ENCODE results near the gene PACRG.

Gene PACRG

DNA sequence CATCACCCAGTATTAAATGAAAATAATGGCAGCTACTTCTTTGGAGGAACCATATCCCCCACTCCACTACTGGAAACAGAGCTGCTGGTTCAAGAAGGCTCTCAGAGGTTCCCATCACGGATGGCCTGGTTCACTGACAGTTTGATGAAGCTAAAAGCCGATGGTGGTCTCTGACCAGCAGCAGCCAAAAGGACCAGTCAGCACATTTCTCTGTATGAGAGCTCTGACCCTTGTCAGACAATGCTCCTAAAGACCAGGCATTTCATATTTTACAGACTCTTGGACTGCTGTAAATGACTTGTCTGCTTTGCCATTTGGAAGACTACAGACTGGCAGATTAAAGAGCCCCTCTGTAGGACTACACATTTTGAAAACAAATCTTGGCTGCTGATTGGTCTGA lies 16.8 kb upstream of the PACRG start:
- DNase-seq, result no peak

DNA sequence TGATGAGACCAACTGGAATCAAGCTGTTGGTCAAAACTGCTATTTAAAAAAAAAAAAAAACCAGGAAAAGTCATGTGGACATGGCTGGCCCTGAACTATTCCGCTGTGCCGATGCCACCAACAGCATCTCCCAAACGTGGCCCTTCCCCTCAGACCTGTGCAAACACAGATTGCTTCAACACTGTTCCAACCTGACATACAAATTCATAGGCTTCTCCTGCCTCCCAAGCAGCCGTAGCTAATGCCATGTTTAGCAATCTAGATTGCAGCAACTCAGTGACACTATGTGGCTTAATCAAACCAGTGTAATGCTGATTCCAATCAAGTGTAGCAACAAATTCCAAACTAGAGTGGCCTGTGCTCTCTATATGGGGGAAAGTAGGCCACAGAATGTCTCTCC lies 16.4 kb upstream of the PACRG start:
- DNase-seq, result no peak

DNA sequence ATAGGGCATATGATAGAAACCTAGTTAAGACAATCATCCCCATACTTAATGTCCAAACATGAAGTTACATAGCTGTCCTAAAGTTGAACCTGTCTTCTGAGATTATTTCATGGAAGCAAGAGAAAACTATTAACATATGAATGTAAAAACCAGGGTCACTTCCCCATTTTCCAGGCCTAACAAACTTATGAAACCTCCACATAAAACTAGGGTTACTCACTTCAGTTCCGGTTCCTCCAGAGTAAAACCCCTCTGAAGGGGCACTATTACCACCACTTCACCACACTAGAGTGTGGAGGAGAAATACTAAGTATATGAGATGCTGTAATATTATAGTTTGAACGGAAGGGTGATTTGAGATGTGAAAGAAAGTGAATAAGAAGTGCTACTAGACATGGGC lies 15.1 kb upstream of the PACRG start:
- no peak for DNase-seq

DNA sequence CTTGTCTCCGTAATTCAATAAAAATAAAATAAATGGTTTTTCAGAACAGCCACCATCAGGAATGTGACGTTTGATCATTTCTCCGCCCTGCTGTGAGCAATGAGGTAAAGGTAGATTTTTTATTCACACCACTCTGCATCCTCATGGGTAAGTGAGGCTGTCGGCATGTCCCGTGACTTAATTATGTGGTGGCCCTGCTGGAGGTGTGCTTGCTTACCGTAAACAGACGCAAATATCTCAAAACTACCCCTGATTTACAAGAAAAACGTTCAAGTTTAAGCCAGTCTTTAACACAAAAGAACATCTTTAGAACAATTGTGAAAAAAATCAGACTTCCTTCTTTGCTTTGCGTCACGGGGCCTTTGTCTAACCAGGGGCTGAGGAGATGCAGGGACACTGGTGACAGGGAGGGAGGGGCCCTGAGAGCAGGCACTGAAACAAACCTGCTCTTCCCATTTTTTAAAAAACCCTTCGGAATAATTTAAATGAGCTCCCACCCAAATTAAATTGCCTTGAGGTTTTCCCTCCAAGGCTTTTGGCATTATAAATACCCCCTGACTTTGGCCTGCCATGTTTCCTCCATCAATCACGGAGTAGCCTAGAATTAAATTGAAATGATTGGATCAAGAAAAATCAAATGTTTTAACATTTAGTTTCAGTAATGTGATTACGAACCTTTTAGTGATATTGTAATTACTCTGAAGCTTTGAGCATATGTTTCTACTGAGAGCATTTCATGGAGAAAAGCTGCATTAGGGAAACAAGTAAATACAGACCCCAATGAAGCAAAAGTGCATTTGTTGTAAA lies 13.6 kb upstream of the PACRG start:
- no peak for DNase-seq

DNA sequence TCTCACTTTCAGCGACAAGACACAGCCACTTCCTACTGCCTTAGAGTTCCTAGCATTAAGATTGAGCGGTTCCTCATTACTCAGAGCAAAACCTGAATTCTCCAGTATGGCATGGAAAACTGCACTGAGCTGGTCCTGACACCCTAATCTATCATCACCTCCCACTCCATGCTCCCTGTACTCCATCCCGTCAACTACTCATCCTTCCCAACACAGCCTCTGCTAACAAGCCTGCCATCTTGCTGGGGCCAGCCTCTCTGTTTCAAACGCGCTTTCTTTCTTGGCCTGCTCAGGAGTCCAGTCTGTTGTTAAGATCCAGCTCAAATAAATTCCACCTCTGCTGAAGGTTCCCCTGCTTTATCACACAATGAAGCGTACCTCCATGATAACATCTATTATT lies 12.2 kb upstream of the PACRG start:
- DNase-seq, result no peak

DNA sequence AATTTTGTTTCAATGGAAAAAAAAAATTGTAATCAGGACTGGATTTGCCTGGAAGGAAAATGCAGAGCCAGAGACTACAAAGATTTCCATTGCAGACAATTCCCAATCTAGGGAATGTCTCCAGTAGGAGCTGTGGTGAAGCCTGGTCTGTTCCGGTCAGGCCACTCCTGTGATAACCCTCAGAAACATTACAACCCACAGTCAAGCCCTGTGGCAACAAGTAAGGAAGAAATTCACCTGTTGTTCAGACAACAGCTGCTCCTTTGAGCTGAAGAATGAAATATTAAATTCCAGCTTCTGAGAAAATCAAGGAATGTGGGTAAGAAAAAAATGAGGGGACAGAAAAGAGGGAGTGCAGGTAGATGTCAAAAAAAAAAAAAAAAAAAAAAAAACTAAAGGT lies 8.2 kb upstream of the PACRG start:
- DNase-seq, result no peak

DNA sequence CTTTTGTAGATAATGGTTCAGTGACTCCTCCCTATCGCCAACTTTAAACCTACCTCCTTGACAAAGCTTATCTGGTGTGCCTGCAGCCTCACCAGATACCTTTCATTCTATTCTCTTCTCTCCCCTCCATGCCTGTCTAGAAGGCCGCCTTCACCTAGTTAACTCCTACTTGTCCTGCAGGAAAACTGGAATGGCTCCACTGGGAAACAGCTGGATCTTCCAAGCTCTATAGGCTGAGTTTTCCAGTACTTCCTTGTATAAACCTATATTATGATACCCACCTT lies 6.4 kb upstream of the PACRG start:
- DNase-seq, result no peak

DNA sequence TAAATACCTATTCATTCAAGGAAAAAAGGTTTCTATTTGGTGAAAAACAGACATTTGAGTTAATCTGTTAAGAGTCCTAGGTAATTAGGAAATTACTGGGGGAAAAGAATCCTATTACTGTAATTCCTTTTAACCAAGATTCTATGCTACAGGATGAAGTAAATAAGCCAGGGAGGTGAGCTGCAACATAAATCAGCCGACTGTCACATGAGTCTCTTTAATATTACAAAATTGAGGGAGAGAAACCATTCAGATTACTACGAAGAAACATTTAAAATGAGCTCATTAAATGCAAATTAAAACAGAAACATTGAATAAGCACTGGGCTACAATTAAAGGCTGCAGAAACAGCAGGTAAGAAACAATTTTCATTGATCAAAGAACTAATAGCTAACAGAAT lies 5.5 kb upstream of the PACRG start:
- no peak for DNase-seq

DNA sequence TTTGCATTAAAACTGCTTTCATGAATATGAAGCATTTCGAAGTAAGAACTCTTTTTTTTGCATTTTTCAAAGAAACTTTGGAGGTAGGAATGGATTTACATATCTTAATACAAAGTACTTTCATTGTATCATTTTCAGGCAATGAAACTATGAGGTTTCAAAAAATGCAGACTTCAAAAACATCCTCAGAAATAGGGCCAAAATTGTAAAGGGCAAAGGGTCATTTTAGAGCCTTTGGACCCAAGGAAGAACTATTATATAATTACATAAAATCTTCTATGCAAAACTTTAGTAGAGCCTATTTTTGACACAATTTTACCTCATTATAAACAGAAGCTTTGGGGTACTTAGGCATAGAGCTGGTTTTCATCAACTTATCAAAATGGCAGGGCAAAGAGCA lies 5.1 kb upstream of the PACRG start:
- DNase-seq, result no peak

DNA sequence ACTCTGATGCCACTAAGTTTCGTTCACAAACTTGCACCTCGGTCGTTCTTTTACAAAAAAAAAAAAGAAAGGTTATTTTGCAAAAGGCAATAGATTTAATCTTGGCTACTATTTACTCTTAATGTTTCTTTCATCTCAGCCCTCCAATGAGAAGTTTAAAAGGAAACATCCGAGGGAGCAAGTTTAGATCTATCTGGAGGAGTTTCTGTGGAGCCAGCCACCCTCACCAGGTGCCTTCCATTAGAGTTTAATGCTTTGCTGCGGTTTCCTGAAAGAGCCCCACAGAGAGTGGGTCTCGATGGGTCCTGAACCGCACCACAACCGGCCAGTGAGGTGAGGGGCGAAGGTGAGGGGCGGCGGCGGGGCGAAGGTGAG lies 840 bp upstream of the PACRG start:
- no peak for DNase-seq

DNA sequence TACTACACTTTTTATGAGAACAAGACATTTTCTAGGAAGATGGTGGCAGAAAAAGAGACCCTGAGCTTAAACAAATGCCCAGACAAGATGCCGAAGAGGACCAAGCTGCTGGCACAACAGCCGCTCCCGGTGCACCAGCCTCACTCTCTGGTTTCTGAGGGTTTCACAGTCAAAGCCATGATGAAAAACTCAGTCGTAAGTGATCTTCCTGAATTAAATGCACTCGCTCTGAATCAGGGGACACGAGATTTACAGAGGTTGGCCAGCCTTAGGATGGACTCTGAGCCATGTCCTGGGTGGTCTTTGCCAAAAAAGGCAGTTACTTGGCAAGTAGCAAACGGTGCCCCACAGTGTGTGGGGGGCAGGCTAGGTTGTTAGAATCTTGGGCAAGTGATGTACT lies 423 bp downstream of the PACRG start:
- no peak for DNase-seq

DNA sequence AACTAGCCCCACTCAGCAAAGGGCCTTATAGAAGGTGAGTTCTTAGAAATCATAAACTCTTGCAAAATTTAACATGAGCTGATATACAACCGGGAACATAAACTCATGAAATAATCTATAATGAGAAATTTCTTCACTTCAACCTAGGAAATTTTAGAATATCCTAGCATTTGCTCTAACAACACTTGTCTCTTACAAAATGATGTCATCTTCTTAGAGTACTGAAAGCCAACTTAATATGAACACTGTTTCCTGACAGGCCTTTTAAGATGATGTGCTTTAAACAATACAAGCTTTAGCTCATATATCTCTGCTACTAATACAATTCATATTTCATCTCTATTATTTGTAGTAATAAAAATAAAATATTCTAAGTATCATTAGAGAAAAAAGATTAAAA lies 932 bp downstream of the PACRG start:
- no peak for DNase-seq

DNA sequence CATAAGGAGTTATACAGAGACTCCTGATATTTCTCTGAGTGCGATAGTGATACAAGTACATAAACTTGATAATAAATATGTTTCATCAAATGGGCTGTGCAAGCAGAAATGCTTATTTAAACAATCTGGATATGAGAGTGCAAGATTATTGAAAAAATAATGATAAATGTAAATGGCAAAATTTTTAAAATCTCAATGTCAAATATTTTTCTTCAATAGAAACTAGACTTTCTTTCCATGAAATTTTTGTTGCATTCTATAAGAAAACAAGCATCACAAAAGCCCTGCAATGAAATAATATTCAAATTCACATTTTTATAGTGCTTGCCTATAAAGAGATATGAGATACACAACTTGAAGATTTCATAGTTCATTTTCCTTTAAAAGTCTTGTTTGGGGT lies 2.7 kb downstream of the PACRG start:
- no peak for DNase-seq

DNA sequence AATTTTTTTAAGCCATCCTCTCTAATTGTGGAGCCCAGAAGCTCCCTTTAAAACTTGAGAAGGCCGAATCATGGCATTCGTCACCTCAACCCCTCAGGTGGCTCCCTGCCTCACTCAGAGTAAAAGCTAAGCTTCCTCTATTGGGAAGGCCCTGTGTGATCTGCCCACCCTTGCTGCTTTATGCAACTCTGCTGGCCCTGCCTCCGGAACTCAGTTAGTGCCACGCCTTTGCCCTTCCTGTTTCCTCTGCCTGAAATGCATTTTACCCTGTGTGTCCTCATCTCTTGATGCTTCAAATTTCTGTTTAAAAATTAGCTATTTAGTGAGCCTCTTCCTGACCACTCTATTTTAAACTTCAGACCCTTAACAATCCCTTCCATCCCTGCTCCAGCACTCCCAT lies 5.7 kb downstream of the PACRG start:
- no peak for DNase-seq

DNA sequence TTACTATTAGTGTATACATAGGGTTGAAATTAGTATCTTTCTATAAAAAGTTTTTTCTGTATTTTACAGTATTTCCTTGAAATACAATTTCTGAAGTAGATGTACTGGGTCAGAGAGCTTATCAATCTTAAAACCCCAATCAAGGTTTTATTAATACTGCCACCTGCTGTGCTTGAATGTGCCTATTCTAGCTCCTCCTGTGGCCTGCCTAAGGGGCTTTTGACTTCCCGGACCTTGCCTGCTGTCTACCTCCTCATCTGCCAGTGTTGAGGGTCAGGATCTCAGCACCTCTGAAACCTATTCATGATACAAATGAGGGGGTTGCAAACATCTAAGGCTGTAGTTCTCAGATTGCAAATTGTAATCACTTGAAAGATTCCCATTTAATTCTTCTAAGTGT lies 9.2 kb downstream of the PACRG start:
- no peak for DNase-seq

DNA sequence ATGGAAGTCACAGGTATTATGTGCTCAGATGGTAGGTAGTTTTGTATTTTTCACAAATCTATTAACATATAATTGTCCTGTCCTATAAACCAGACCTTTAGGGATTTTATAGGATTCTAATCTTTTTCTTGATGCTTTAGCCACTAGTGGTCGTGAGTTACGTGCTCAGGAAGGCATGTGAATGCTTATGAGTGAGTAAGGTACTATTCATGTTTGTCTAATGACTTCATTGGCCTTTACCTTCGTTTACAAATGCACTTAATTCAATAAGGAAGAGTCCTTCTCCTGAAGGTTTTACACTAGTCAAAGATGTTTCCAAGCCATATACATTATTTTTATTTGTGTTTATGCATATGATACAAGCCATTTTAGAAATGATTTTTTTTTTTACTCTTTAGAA lies 23.0 kb downstream of the PACRG start:
- no peak for DNase-seq

DNA sequence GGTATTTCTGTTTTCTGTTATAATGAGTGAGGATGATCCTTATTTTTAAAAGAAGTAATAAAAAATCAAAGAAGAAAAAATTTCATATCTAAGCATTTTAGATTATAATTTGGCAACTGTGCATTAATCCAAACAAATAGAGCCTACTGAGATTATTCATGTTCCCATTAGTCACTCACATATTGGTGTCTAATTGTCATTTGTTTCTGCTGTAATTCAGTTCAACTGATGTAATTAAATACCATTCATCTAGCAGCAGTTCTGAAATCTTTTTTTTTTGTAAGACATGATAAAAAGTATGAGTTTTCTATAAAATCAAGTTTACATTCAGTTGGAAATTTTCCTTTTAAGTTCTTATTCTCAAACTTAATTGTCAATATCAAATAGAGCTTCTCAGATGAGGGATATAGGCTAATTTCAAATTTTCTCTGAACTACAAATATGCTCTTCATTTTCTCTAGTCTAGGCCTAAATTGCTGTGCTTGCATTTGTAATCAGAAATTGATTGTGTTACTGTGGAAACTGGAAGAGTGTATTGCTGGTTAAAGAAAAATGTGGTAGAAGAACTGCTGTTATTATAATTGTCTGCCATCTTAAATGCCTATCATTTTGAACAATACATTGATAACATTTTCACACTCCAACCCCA lies 23.6 kb downstream of the PACRG start:
- DNase-seq, result no peak

DNA sequence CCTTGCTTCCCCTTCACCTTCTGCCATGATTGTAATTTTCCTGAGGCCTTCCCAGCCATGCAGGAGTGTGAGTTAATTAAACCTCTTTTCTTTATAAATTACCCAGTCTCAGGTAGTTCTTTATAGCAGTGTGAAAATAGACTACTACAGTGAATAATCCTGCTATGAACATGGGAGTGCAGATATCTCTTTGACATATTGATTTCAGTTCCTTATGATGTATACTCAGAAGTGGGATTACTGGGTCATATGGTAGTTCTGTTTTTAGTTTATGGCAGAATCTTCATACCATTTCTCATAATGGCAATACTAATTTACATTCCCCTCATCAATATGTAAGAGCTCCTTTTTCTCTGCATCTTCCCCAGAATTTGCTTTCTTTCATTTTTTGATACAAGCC lies 26.0 kb downstream of the PACRG start:
- DNase-seq, result no peak

DNA sequence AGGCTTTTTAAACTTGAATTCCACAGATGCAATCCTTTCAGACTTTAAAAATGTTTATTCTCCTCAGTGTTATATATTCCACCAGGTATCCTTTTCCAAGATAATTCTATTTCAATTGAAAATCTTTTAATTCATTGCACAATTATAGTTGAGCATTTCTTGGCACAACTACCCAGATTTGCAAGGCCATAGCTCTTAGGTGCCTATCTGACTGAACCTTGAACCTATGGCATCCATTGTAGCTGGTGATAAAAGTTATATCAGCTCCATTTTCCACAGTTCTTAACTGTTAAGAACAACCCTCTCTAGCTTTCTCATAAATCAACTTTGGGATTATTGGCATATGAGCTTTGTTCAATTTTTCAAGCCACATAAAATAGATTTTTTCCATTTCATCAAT lies 42.4 kb downstream of the PACRG start:
- DNase-seq, result no peak

DNA sequence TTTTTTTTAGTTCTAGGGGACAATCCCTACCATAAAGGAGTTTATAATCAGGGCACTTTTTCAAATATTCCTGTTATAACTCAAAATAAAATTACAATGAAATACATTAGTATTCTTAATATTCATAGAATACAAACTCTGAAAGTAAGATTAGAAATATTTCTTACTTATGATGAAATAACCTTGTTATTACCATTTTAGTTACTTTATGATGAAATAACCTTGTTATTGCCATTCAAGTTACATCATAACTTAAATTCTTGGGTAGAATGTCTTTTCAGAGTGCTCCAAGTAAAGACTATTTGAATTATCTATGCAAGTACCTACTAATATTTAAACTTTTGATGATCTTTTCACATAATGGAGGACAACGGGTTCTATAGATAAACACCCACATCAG lies 43.2 kb downstream of the PACRG start:
- no peak for DNase-seq

DNA sequence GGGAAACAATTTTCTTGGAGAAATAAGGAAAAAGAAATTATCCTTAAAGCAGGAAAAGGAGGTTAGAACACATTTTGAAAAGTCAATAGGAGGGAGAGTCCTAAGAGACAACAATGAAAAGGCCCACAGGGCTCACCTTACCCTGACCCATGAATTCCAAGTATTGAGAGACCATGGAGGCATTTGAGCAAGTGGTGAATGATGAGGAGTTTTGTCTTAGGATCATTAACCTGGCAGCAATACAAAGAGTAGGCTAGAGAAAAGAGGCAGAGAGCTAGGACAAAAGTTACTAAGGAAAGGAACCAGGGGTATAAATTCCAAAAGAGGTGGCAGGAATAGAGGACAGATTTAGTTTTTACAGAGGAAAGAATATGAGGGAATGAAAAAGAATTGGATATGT lies 44.7 kb downstream of the PACRG start:
- DNase-seq, result no peak

DNA sequence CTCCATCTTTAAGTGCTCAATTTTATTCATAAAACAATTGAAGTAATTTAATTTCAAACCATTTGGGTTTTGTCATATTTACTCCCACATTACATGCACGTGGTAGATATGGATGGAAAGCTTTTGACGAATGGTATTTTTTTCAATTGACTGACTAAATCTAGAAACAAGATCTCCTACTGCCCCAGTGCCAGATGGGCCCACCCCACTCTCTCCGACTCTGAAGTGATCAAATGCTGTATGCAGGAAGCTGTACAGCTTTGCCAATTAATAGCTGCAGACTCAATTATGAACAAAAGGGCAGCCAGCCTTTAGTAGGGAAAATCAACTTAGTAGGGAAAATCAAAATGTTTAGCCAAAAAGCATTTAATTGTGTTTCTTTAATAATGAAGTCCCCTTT lies 46.2 kb downstream of the PACRG start:
- no peak for DNase-seq

DNA sequence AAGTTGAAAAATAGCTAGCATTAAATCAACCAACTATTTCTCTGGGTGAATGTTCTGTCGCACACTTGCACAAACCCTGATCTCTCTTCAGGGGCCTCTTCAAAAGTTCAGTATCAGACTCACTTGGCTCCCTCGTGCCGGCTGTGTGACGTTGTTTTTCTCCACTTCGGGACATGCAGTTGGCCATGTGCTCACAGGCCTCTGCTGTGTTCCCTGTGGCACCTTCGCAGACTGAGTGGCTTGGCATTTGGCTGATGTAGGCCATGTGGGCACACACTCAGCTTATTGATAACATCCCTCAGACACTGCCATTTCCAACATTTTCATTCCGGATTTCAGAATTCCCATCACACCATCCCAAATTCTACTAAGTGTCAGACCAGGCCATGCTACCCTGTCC lies 49.3 kb downstream of the PACRG start:
- DNase-seq, result no peak

DNA sequence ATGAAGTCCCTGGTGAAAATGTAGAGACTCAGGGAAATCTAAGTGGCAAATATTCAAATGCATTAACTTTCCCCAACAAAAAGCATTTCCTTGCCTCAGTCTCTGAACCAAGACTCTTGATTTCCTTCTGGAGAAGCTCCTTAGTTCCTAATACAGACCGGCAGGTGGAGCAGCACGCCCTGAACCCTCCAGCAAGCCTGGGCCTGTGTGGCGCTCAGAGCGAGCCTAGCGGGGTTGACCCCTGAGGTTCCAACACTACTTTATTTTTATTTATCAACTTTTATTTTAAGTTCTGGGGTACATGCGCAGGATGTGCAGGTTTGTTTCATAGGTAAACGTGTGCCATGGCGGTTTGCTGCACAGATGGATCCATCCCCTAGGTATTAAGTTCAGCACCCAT lies 50.8 kb downstream of the PACRG start:
- DNase-seq, result no peak

DNA sequence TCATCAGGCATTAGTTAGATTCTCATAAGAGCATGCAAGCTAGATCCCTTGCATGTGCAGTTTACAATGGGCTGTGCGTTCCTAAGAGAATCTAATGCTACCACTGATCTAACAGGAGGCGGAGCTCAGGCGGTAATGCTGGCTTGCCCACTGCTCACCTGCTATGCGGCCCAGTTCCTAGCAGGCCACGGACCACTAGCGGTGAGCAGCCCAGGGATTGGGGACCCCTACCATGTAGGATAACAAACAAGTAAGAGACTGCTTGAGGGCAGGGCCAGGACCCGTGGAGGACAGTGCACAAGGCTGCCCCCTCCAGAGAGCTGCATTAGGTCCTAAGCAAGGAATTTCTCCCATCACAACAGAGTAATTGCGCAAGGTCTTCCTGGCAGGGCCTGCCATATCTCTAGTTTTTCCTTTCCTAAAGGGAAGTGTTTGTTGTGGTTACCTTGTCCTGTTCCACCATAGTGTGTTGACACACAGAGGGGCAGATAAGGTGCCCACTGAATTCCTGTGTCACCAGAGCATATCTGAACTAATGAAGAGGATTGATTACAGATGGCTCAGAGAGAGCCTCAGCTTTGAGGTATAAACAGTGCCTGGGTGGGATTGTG lies 58.0 kb downstream of the PACRG start:
- DNase-seq, result no peak
